ENCODE data around the gene WDFY3. TPM values are rescaled to one million over a fixed set of nuclear protein-coding genes. Genes with fewer than 3 reads are reported as not detected.

Gene WDFY3
- total and polyA plus RNA-seq, 2 experiments from 2014 or later, result 7.7 to 55.9 TPM

- WGBS (ENCODE audit: low lambda C conversion rate, missing lambda C conversion rate), result 58% methylated on average over 1 of the region's 1 CpG
- TF ChIP-seq, protein P1, sequence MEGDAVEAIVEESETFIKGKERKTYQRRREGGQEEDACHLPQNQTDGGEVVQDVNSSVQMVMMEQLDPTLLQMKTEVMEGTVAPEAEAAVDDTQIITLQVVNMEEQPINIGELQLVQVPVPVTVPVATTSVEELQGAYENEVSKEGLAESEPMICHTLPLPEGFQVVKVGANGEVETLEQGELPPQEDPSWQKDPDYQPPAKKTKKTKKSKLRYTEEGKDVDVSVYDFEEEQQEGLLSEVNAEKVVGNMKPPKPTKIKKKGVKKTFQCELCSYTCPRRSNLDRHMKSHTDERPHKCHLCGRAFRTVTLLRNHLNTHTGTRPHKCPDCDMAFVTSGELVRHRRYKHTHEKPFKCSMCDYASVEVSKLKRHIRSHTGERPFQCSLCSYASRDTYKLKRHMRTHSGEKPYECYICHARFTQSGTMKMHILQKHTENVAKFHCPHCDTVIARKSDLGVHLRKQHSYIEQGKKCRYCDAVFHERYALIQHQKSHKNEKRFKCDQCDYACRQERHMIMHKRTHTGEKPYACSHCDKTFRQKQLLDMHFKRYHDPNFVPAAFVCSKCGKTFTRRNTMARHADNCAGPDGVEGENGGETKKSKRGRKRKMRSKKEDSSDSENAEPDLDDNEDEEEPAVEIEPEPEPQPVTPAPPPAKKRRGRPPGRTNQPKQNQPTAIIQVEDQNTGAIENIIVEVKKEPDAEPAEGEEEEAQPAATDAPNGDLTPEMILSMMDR (IDR thresholded peaks at IDR 0.05; ENCODE audit: poor library complexity), result no peak
- H2AFZ ChIP-seq, result no peak overlapping the region
- no peaks in the 10 kb centered on the region for H3K79me2 ChIP-seq
- H3K4me2 ChIP-seq, result no peak overlapping the region
- no peak overlapping the region for H3K27ac ChIP-seq
- no peaks in the 10 kb centered on the region for H3K9me2 ChIP-seq (replicated peaks; ENCODE audit: insufficient read depth)
- DNase-seq (ENCODE audit: low spot score), result no peak
- H3K4me3 ChIP-seq, result no peak overlapping the region
- no peaks in the 10 kb centered on the region for H3K9me3 ChIP-seq (ENCODE audit: low read depth)
- H4K20me1 ChIP-seq (ENCODE audit: insufficient read depth, poor library complexity, severe bottlenecking), result no peaks in the 10 kb centered on the region
- no peaks in the 10 kb centered on the region for H3K4me1 ChIP-seq (ENCODE audit: insufficient read depth)
- H3K36me3 ChIP-seq (replicated peaks; ENCODE audit: insufficient read depth, low read depth), result no peaks in the 10 kb centered on the region
- no peaks in the 10 kb centered on the region for H3K27me3 ChIP-seq
Observed at GRCh38 chr4:84821064-84821463, 145.4 kb downstream of the WDFY3 start.

GRCh38 chr4:84814094-84814750 lies 152.3 kb downstream of the WDFY3 start:
- H3K4me1 ChIP-seq (ENCODE audit: insufficient read depth), result no peaks in the 10 kb centered on the region
- H3K79me2 ChIP-seq, result no peaks in the 10 kb centered on the region
- H3K27ac ChIP-seq, result peak overlapping the region; percentile 79
- H3K27me3 ChIP-seq, result no peaks in the 10 kb centered on the region
- TF ChIP-seq EZH2 (IDR thresholded peaks at IDR 0.05; ENCODE audit: borderline replicate concordance), result no peak
- TF ChIP-seq, protein P1 (IDR thresholded peaks at IDR 0.05; ENCODE audit: poor library complexity), result no peak
- TF ChIP-seq EZH2phosphoT487 (IDR thresholded peaks at IDR 0.05; ENCODE audit: low read depth, severe bottlenecking, unreplicated experiment), result no peak
- H3K9me2 ChIP-seq (replicated peaks; ENCODE audit: insufficient read depth), result no peaks in the 10 kb centered on the region
- H3K36me3 ChIP-seq (replicated peaks; ENCODE audit: insufficient read depth, low read depth), result no peaks in the 10 kb centered on the region
- 80% methylated on average over 5 of the region's 5 CpGs for WGBS (ENCODE audit: low lambda C conversion rate, missing lambda C conversion rate)
- H3K9me3 ChIP-seq (ENCODE audit: low read depth), result no peaks in the 10 kb centered on the region
- H4K20me1 ChIP-seq (ENCODE audit: insufficient read depth, poor library complexity, severe bottlenecking), result no peaks in the 10 kb centered on the region
- peak overlapping the region; percentile 41 for H3K4me2 ChIP-seq
- DNase-seq (ENCODE audit: low spot score), result peak; percentile 74
- no peak overlapping the region for H2AFZ ChIP-seq
- H3K4me3 ChIP-seq, result no peak overlapping the region

DNA sequence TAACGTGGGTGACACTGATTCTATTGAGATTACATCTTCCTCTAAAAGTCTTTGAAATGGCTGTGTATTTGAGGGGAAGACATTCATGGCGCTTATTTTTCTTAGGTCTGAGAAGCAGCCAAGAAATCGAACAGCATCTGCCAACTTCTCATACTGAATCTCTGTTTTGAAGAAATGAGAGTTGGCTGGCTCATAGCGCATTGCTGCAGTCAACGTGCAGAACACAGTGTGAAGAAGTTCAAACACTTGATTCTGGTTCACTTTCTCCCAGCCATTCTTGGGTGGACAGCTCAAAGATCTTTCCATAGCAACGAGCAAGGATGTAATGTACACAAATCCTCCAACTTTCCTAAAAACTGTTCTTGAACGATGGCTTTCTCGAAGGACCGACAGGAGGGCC lies 156.5 kb downstream of the WDFY3 start:
- Histone ChIP-seq H3K36me3 (replicated peaks; ENCODE audit: insufficient read depth, low read depth) (no peaks in the 10 kb centered on the region), H3K27me3 (no peaks in the 10 kb centered on the region), H3K4me1 (ENCODE audit: insufficient read depth) (no peaks in the 10 kb centered on the region), H3K9me3 (ENCODE audit: low read depth) (no peaks in the 10 kb centered on the region), H3K4me3 (no peak overlapping the region), H2AFZ (no peak overlapping the region), H3K27ac (no peak overlapping the region), H3K9me2 (replicated peaks; ENCODE audit: insufficient read depth) (no peaks in the 10 kb centered on the region), H3K4me2 (no peak overlapping the region), H4K20me1 (ENCODE audit: insufficient read depth, poor library complexity, severe bottlenecking) (no peaks in the 10 kb centered on the region), H3K79me2 (no peaks in the 10 kb centered on the region)
- DNase-seq (ENCODE audit: low spot score), result no peak
- TF ChIP-seq, protein P1 (IDR thresholded peaks at IDR 0.05; ENCODE audit: poor library complexity), result no peak
- TF ChIP-seq EZH2 (IDR thresholded peaks at IDR 0.05; ENCODE audit: borderline replicate concordance) (no peak), EZH2phosphoT487 (IDR thresholded peaks at IDR 0.05; ENCODE audit: low read depth, severe bottlenecking, unreplicated experiment) (no peak)
- 91% methylated on average over 9 of the region's 9 CpGs for WGBS (ENCODE audit: low lambda C conversion rate, missing lambda C conversion rate)

All from hepatocyte (in vitro differentiated cells).